Tibial nerve (tissue), 3 donors: Measurements from ENCODE around the gene DDC.

Source experiments
- POLR2A ChIP-seq, 2 donors: fragments of 450-650 bp; IDR thresholded peaks; one replicate each; pipeline ENCODE4 v1.6.1; 2017; ENCODE audit warnings: antibody characterized with exemption in 2 of 2, mild to moderate bottlenecking in 2 of 2, moderate library complexity in 2 of 2
- TF ChIP-seq, protein P1 (sequence below), 5 experiments: fragments of 200-600 bp in 3 of 5; fragments of 450-650 bp in 2 of 5; sonication (generic) in 3 of 5; IDR thresholded peaks; one replicate each; pipeline ENCODE4 v1.5.1; 2016 to 2019; ENCODE audit warnings: antibody characterized with exemption in 5 of 5, mild to moderate bottlenecking in 3 of 5, moderate library complexity in 2 of 5

DNA sequence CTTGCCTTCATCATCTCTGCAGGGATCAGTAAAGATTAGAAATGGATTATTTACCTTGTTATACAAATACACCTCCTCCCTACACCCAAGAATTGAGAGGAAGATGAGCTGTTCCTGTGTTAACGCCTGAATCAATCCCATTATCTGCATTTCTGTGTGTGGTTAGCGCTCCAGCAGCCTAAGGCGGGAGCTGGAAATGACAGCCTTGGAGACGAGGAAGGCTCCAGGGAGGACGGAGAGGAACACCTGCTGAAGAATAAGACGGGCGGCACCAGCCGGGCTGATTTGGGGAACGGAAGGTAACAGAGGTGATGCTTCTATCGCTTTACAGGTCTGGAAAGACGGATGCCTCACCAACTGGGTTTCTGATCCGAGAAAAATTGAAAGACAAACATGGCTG is 34.2 kb upstream of the DDC start:
- TF ChIP-seq, protein P1, sequence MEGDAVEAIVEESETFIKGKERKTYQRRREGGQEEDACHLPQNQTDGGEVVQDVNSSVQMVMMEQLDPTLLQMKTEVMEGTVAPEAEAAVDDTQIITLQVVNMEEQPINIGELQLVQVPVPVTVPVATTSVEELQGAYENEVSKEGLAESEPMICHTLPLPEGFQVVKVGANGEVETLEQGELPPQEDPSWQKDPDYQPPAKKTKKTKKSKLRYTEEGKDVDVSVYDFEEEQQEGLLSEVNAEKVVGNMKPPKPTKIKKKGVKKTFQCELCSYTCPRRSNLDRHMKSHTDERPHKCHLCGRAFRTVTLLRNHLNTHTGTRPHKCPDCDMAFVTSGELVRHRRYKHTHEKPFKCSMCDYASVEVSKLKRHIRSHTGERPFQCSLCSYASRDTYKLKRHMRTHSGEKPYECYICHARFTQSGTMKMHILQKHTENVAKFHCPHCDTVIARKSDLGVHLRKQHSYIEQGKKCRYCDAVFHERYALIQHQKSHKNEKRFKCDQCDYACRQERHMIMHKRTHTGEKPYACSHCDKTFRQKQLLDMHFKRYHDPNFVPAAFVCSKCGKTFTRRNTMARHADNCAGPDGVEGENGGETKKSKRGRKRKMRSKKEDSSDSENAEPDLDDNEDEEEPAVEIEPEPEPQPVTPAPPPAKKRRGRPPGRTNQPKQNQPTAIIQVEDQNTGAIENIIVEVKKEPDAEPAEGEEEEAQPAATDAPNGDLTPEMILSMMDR (IDR thresholded peaks at IDR 0.05): no peak
- TF ChIP-seq POLR2A (IDR thresholded peaks at IDR 0.05): no peak
